Measurements from ENCODE around the gene TUBB4A.

GRCh38 chr19:6458695-6459261 is 43.3 kb downstream of the TUBB4A start:
- TF ChIP-seq CTCF (IDR thresholded peaks at IDR 0.05; ENCODE audit: insufficient read depth, low read depth, low read length) = no peak
- peak; percentile 37 for TF ChIP-seq EZH2 (IDR thresholded peaks at IDR 0.05; ENCODE audit: insufficient read depth, low read length)
